HEK293 (cell line): ENCODE data around the gene TCF7L2.

Experiments used
- CTCF ChIA-PET: fragments of 350-600 bp; formaldehyde crosslinking; extraction: SDS; loops from one replicate; lab custom pipeline; 2021; ENCODE audit warnings: antibody characterized with exemption; lab: Yijun Ruan, JAX
- POLR2A ChIA-PET: fragments of 300-600 bp; formaldehyde crosslinking; extraction: SDS; loops from one replicate; lab custom pipeline; 2020; ENCODE audit warnings: antibody characterized with exemption, inconsistent platforms; lab: Yijun Ruan, JAX
- H3K27ac ChIP-seq: fragments of 200-500 bp; sonication (Bioruptor generic); 2 replicates; pipeline ENCODE4 v1.5.1; 2014; ENCODE audit warnings: low read depth, low read length, control low read depth, inconsistent platforms; ENCODE audit errors: extremely low read depth
- H3K36me3 ChIP-seq, 2 experiments: fragments of 200-500 bp in 1 of 2; sonication (Bioruptor generic) in 1 of 2; 1 replicate in 1 of 2; 2 replicates in 1 of 2; pipeline ENCODE4 v1.5.1; 2014 to 2017; ENCODE audit warnings: inconsistent platforms in 2 of 2, low read length in 2 of 2; ENCODE audit not compliant: control insufficient read depth in 2 of 2, insufficient read depth in 1 of 2
- H3K4me1 ChIP-seq: fragments of 200-500 bp; sonication (Bioruptor generic); 2 replicates; pipeline ENCODE4 v1.5.1; 2014; ENCODE audit warnings: mild to moderate bottlenecking, low read length, inconsistent platforms; ENCODE audit not compliant: control insufficient read depth, insufficient read depth
- H3K4me3 ChIP-seq: 2 replicates; pipeline ENCODE4 v1.5.1; 2011; ENCODE audit warnings: low read depth, mild to moderate bottlenecking, control low read depth, low read length, moderate library complexity
- H3K9me3 ChIP-seq: fragments of 200-500 bp; sonication (Bioruptor generic); 2 replicates; pipeline ENCODE4 v1.5.1; 2014; ENCODE audit warnings: low read depth, low read length, inconsistent platforms; ENCODE audit not compliant: control insufficient read depth, insufficient read depth
- FEZF1 ChIP-seq: fragments of 450-650 bp; formaldehyde crosslinking; IDR thresholded peaks from 2 replicates; pipeline ENCODE4 v1.5.1; 2016; ENCODE audit warnings: missing biosample characterization, missing genetic modification characterization
- YY2 ChIP-seq: fragments of 450-650 bp; formaldehyde crosslinking; IDR thresholded peaks from 2 replicates; pipeline ENCODE4 v1.5.1; 2016; ENCODE audit warnings: missing biosample characterization, missing genetic modification characterization
- ZBTB10 ChIP-seq: fragments of 450-650 bp; formaldehyde crosslinking; IDR thresholded peaks from 2 replicates; pipeline ENCODE4 v1.5.1; 2016; ENCODE audit warnings: missing biosample characterization, missing genetic modification characterization
- ZBTB48 ChIP-seq: fragments of 450-650 bp; formaldehyde crosslinking; IDR thresholded peaks from 2 replicates; pipeline ENCODE4 v1.5.1; 2016; ENCODE audit warnings: missing biosample characterization, missing genetic modification characterization
- ZFHX2 ChIP-seq: fragments of 450-650 bp; formaldehyde crosslinking; conservative IDR thresholded peaks from 2 replicates; pipeline ENCODE4 v1.5.1; 2016; ENCODE audit warnings: missing biosample characterization, missing genetic modification characterization
- ZNF121 ChIP-seq: fragments of 450-650 bp; formaldehyde crosslinking; IDR thresholded peaks from 2 replicates; pipeline ENCODE4 v1.5.1; 2016; ENCODE audit warnings: missing biosample characterization, missing genetic modification characterization
- ZNF169 ChIP-seq: fragments of 450-650 bp; formaldehyde crosslinking; IDR thresholded peaks from 2 replicates; pipeline ENCODE4 v1.5.1; 2016; ENCODE audit warnings: missing biosample characterization, missing genetic modification characterization
- ZNF19 ChIP-seq: fragments of 450-650 bp; formaldehyde crosslinking; IDR thresholded peaks from 2 replicates; pipeline ENCODE4; 2016; ENCODE audit warnings: missing biosample characterization, missing genetic modification characterization, low read depth
- ZNF37A ChIP-seq: fragments of 450-650 bp; IDR thresholded peaks from 2 replicates; pipeline ENCODE4 v1.5.1; 2018; ENCODE audit warnings: missing biosample characterization, missing genetic modification characterization
- ZNF473 ChIP-seq: fragments of 450-650 bp; formaldehyde crosslinking; IDR thresholded peaks from 2 replicates; pipeline ENCODE4 v1.5.1; 2017; ENCODE audit warnings: missing biosample characterization, missing genetic modification characterization
- ZNF626 ChIP-seq: fragments of 450-650 bp; sonication (Bioruptor Pico); formaldehyde crosslinking; IDR thresholded peaks from 2 replicates; pipeline ENCODE4 v1.5.1; 2018; ENCODE audit warnings: missing biosample characterization, missing genetic modification characterization, inconsistent platforms
- ZNF654 ChIP-seq: fragments of 450-650 bp; formaldehyde crosslinking; IDR thresholded peaks from 2 replicates; pipeline ENCODE4 v1.5.1; 2016; ENCODE audit warnings: low read depth, missing biosample characterization, missing genetic modification characterization
- ZNF658 ChIP-seq: fragments of 450-650 bp; formaldehyde crosslinking; IDR thresholded peaks from 2 replicates; pipeline ENCODE4; 2016; ENCODE audit warnings: missing biosample characterization, missing genetic modification characterization
- ZNF701 ChIP-seq: fragments of 450-650 bp; formaldehyde crosslinking; IDR thresholded peaks from 2 replicates; pipeline ENCODE4 v1.5.1; 2016; ENCODE audit warnings: missing biosample characterization, missing genetic modification characterization
- ZNF776 ChIP-seq: fragments of 450-650 bp; formaldehyde crosslinking; IDR thresholded peaks from 2 replicates; pipeline ENCODE4 v1.5.0; 2017; ENCODE audit warnings: missing biosample characterization, missing genetic modification characterization, borderline replicate concordance
- ZNF785 ChIP-seq: fragments of 450-650 bp; formaldehyde crosslinking; IDR thresholded peaks from 2 replicates; pipeline ENCODE4 v1.5.1; 2016; ENCODE audit warnings: missing biosample characterization, missing genetic modification characterization
- TF ChIP-seq, protein P1 (sequence below): fragments of 450-650 bp; formaldehyde crosslinking; IDR thresholded peaks from 2 replicates; pipeline ENCODE4 v1.5.1; 2016; ENCODE audit warnings: missing biosample characterization, missing genetic modification characterization
- TF ChIP-seq, protein P2 (sequence below): fragments of 450-650 bp; formaldehyde crosslinking; IDR thresholded peaks from 2 replicates; pipeline ENCODE4 v1.5.1; 2017; ENCODE audit warnings: missing biosample characterization, missing genetic modification characterization
- TF ChIP-seq, protein P3 (sequence below): fragments of 450-650 bp; IDR thresholded peaks from 2 replicates; pipeline ENCODE4 v1.5.1; 2018; ENCODE audit warnings: missing biosample characterization, missing genetic modification characterization

Gene TCF7L2

GRCh38 chr10:113078282-113078907, 128.3 kb downstream of the TCF7L2 start:
- Histone ChIP-seq H3K9me3 (no peaks in the 10 kb centered on the region), H3K27ac (no peak overlapping the region), H3K4me1 (peaks cover 7% of the 10 kb centered on the region)
- POLR2A ChIA-PET, result no interaction called here
- TF ChIP-seq, protein P1, sequence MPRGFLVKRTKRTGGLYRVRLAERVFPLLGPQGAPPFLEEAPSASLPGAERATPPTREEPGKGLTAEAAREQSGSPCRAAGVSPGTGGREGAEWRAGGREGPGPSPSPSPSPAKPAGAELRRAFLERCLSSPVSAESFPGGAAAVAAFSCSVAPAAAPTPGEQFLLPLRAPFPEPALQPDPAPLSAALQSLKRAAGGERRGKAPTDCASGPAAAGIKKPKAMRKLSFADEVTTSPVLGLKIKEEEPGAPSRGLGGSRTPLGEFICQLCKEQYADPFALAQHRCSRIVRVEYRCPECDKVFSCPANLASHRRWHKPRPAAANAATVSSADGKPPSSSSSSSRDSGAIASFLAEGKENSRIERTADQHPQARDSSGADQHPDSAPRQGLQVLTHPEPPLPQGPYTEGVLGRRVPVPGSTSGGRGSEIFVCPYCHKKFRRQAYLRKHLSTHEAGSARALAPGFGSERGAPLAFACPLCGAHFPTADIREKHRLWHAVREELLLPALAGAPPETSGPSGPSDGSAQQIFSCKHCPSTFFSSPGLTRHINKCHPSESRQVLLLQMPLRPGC (tag by site-specific recombination), result no peak
- TF ChIP-seq ZNF626 (tag by site-specific recombination), result no peak
- peak; percentile 72; the same call in 1 of the 2 replicates for TF ChIP-seq ZNF121
- TF ChIP-seq ZNF785 (tag by site-specific recombination), result no peak
- TF ChIP-seq, all 188 proteins: peak for 1
- CTCF ChIA-PET, result no interaction called here
- Histone ChIP-seq H3K36me3 (no peaks in the 10 kb centered on the region), H3K4me3 (no peak overlapping the region)

GRCh38 chr10:113080061-113080924, 130.2 kb downstream of the TCF7L2 start:
- Histone ChIP-seq H3K36me3 (no peaks in the 10 kb centered on the region), H3K9me3 (no peaks in the 10 kb centered on the region), H3K4me3 (no peak overlapping the region), H3K4me1 (no peaks in the 10 kb centered on the region), H3K27ac (no peak overlapping the region)
- CTCF ChIA-PET, result interaction anchor here (1.1 kb wide), 1 partner anchor 19 kb away, joined by 4 read pairs; no protein-coding TSS in a partner anchor
- POLR2A ChIA-PET, result no interaction called here
- TF ChIP-seq ZNF19 (tag by site-specific recombination), result no peak
- TF ChIP-seq YY2 (tag by site-specific recombination), result no peak
- no peak for TF ChIP-seq ZNF37A (tag by site-specific recombination)
- 0 out of 2 replicates have a peak, but pooled peaks have one; percentile 16 for TF ChIP-seq ZFHX2
- TF ChIP-seq, protein P2, sequence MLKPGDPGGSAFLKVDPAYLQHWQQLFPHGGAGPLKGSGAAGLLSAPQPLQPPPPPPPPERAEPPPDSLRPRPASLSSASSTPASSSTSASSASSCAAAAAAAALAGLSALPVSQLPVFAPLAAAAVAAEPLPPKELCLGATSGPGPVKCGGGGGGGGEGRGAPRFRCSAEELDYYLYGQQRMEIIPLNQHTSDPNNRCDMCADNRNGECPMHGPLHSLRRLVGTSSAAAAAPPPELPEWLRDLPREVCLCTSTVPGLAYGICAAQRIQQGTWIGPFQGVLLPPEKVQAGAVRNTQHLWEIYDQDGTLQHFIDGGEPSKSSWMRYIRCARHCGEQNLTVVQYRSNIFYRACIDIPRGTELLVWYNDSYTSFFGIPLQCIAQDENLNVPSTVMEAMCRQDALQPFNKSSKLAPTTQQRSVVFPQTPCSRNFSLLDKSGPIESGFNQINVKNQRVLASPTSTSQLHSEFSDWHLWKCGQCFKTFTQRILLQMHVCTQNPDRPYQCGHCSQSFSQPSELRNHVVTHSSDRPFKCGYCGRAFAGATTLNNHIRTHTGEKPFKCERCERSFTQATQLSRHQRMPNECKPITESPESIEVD (tag by site-specific recombination), result peak; percentile 30; the same call in 1 of the 2 replicates
- no peak for TF ChIP-seq ZNF658 (tag by site-specific recombination)
- TF ChIP-seq, protein P3, sequence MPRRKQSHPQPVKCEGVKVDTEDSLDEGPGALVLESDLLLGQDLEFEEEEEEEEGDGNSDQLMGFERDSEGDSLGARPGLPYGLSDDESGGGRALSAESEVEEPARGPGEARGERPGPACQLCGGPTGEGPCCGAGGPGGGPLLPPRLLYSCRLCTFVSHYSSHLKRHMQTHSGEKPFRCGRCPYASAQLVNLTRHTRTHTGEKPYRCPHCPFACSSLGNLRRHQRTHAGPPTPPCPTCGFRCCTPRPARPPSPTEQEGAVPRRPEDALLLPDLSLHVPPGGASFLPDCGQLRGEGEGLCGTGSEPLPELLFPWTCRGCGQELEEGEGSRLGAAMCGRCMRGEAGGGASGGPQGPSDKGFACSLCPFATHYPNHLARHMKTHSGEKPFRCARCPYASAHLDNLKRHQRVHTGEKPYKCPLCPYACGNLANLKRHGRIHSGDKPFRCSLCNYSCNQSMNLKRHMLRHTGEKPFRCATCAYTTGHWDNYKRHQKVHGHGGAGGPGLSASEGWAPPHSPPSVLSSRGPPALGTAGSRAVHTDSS (tag by site-specific recombination), result no peak
- no peak for TF ChIP-seq FEZF1
- no peak for TF ChIP-seq ZNF701 (tag by site-specific recombination)
- TF ChIP-seq ZNF169 (tag by site-specific recombination), result no peak

DNA sequence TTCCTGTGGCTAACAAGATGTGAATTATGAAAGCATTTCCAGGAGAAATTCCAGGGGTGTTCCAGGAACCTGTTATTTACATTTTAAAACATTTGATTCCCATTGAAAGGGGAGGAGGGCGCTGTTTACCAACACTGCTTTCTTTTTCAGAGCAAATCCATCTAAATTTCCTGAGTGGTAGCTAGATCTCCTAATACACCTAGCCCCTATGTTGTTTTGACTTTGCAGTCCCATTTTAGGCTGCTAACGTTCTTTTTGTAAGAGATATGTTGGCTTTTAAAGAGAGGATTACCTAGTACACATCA, 130.8 kb downstream of the TCF7L2 start:
- CTCF ChIA-PET, result interaction anchor here (1.1 kb wide), 2 partner anchors 19 to 45 kb away, joined by 4 to 9 read pairs; no protein-coding TSS in a partner anchor
- TF ChIP-seq ZBTB48 (tag by site-specific recombination) (no peak), ZNF169 (tag by site-specific recombination) (no peak), ZNF654 (tag by site-specific recombination) (0 out of 2 replicates have a peak, but pooled peaks have one; percentile 4), ZNF776 (tag by site-specific recombination) (no peak), ZNF473 (tag by site-specific recombination) (no peak), ZBTB10 (tag by site-specific recombination) (no peak)
- no peak overlapping the region for H3K4me3 ChIP-seq
- H3K27ac ChIP-seq, result no peak overlapping the region
- POLR2A ChIA-PET, result no interaction called here
- no peaks in the 10 kb centered on the region for H3K36me3 ChIP-seq
- no peaks in the 10 kb centered on the region for H3K4me1 ChIP-seq
- no peaks in the 10 kb centered on the region for H3K9me3 ChIP-seq
